GM10266 (cell line): Measurements from ENCODE around the gene BAZ1B.

Experiments
- DNase-seq: peaks from one replicate; pipeline ENCODE4 v3.0.0; 2012; ENCODE audit errors: extremely low spot score
- TF ChIP-seq, protein P1 (sequence below): IDR thresholded peaks from 2 replicates; pipeline ENCODE4 v1.5.1; 2012; ENCODE audit warnings: mild to moderate bottlenecking, low read depth; ENCODE audit not compliant: control insufficient read depth, insufficient read depth; ENCODE audit errors: missing control alignments

BAZ1B gene

DNA sequence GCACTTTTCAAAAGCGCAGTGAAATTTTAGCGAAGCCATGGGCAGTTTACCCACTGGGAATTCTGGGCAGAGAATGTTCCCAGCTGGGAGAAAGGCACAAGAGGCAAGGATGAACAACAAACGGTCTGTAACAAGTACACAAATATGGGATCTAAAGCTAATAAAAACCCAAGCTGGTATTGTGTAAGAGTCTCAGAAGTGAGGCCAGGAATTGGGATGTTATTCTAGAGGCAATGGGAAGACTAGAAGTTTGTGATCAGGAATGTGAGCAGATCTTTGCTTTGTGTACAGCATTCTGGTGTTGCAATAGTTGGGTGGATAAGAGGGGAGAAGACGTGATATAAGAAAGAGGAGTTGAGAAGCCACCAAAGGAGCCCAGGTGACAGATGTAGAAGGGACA, 73.5 kb downstream of the BAZ1B start:
- TF ChIP-seq, protein P1, sequence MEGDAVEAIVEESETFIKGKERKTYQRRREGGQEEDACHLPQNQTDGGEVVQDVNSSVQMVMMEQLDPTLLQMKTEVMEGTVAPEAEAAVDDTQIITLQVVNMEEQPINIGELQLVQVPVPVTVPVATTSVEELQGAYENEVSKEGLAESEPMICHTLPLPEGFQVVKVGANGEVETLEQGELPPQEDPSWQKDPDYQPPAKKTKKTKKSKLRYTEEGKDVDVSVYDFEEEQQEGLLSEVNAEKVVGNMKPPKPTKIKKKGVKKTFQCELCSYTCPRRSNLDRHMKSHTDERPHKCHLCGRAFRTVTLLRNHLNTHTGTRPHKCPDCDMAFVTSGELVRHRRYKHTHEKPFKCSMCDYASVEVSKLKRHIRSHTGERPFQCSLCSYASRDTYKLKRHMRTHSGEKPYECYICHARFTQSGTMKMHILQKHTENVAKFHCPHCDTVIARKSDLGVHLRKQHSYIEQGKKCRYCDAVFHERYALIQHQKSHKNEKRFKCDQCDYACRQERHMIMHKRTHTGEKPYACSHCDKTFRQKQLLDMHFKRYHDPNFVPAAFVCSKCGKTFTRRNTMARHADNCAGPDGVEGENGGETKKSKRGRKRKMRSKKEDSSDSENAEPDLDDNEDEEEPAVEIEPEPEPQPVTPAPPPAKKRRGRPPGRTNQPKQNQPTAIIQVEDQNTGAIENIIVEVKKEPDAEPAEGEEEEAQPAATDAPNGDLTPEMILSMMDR, result no peak
- no peak for DNase-seq

DNA sequence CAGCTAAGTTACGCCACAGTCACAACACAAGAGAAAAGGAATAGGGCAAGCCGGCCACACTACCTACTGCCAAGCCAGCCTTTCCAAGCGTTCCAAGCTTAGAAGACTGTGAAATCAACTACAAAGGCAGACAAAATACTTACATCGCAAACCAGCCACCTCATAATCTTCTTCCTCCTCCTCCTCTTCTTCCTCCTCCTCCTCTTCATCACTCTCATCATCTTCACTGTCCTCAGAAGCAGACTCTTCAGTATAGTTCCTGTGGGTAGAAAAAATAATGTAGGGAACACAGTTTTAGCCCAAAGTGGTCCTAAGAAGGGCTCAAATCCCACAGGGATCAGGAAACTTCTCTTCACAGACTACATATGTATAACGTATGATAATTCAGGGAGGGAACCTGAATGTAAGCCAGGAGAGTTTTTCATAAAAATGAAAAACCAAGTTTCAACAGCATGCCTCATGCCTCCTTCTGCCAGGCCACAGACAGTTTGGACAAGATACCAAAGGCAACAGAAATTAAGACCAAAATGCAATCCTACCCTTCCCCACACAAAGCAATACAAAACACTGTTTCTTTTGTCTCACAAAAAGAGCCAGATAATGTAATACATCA, 74.9 kb downstream of the BAZ1B start:
- DNase-seq, result no peak
- TF ChIP-seq, protein P1, result no peak

DNA sequence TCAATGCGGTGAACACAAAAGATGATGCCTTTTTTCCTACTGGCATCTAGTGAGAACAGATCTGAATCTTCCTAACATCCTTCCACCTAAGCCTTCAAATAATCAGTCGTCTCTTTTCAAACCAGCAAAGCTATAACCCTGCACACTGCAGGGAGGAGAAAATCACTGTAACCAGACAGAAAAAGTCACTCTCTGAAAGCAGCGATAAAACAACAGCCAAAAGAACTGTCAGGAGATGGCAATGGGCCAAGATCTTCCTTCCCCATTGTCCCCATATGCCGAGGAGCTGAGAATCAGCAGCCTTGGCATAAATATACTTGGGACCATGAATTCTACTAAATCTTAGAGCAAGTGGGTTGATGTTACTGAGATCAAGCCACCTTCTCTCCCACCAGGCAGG, 75.4 kb downstream of the BAZ1B start:
- TF ChIP-seq, protein P1, result no peak
- no peak for DNase-seq

DNA sequence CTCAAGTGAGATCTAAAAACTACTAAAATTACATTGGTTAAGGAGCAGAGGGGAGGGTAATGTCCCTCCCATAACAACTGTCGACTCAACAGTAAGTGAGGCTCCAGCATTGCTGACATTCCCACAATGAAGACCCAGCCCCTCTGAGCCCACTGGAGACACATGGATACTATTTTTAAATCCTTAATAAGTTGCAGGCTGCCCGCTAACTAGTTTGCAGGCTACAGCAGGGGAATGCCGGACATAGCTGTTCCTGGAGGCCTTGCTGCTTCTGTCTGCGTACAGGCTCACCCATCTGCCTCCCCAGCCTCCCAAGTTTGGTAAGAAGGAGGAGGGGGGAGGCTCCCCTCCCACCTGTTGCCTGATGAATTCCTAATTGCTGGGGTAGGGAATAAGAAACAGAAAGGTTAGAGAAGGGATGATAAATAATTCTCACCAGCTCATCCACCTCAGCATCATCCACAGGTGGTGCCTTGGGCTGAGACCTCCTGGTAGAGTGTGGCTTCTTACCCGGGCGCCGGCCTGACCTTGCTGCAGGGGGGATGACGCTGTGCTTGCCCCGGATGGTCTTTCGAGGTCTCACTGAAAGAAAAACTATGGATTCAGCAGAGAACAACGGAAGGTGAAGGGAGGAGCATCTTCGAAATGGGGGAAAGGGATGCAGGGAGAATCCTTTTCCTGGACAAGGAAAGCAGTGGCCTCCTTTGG, 78.4 kb downstream of the BAZ1B start:
- TF ChIP-seq, protein P1, result no peak
- DNase-seq, result no peak

DNA sequence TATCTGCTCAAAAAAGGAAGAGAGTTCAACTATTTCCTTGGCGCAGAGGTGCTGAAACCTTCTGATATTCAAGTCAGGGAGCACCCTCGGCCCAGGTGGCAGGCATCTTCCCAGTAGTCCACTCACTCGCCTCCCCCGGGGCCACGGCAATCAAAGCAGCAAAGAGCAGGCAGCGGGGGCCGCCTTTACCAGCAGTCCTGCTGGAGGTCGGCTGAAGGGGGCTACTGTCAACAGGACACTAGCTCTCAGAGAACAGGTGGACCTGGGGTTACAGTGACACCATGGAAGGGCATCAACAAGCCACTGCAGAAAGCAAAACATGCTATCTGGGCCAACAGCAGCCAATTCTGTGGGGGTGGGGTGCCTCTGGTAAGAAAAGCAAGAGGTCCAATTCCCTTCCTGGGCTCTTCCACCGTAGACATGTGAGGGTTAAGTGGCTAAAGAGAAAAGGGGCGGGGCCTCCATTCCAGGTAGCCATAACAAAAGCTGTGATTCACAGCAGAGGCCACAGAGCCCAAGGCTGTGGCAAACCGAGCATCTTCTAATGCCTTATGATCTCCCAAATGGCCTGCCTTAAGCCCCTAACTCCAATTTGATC, 79.1 kb downstream of the BAZ1B start:
- TF ChIP-seq, protein P1, result no peak
- no peak for DNase-seq

DNA sequence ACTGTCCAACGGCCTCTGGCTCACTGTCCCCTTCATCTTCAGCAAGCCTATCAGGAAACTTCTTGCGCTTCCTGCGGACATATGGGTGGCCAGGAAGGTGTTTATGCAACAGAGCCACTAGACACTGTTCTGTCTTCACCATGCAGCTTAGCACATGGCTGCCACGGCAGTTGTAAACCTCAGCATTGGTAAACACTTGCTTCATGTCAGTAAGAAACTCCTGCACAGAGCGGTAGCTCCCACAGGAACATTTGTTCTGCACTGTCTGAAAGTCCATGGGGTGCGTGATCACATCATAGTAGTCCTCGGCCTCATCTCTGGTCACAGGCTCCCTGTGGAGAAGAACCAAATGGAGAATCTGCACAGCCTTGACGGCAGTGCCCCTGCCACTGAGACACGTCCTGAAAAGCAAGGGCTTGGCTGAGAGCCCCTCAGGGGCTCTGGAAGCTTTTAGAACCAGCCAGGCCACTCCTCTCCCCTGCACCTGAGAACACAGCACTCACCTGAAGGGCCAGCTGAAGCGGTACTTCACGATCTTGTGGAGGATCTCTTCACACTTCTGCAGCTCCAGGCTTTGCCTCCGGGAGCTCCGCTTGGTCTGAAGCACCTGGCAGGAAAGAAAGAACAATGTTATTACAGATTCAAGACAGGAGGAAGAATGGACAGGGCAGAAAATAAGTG, 79.7 kb downstream of the BAZ1B start:
- DNase-seq, result no peak

More for the DNA sequence above, 79.7 kb downstream of the BAZ1B start:
- TF ChIP-seq, protein P1, result no peak
